WTC11 (cell line): ENCODE data around the gene SLC29A3. TPM values are rescaled to one million over a fixed set of nuclear protein-coding genes. Genes with fewer than 3 reads are reported as not detected.

Experiments
- ATAC-seq: fragments of 200-7000 bp; cut with Tn5 transposase; 2 replicates; pipeline ENCODE4 v1.10.0; 2021; ENCODE audit warnings: mild to moderate bottlenecking, moderate library complexity
- CTCF ChIA-PET: fragments of 300-600 bp; sonication (Branson Sonifier 250); formaldehyde crosslinking; loops from one replicate; lab custom pipeline; 2021; ENCODE audit warnings: antibody characterized with exemption; lab: Charles Lee
- POLR2A ChIA-PET: fragments of 350-600 bp; sonication (Branson Sonifier 250); formaldehyde crosslinking; loops from one replicate; lab custom pipeline; 2021; ENCODE audit warnings: antibody characterized with exemption; lab: Charles Lee
- DNase-seq: peaks from one replicate; pipeline ENCODE4 v3.0.0; 2021; ENCODE audit warnings: low spot score
- H3K27ac Mint-ChIP-seq: 2 replicates; pipeline ENCODE4 v1.8.0; 2021; ENCODE audit warnings: mixed read lengths
- H3K27me3 Mint-ChIP-seq: 2 replicates; pipeline ENCODE4 v1.8.0; 2021; ENCODE audit warnings: low read depth, mild to moderate bottlenecking, moderate library complexity, mixed read lengths
- H3K36me3 Mint-ChIP-seq: 2 replicates; pipeline ENCODE4 v1.8.0; 2021; ENCODE audit warnings: mixed read lengths
- H3K4me1 Mint-ChIP-seq: 2 replicates; pipeline ENCODE4 v1.8.0; 2022; ENCODE audit warnings: mixed read lengths
- H3K4me3 Mint-ChIP-seq: 2 replicates; pipeline ENCODE4 v1.8.0; 2021; ENCODE audit warnings: mild to moderate bottlenecking, moderate library complexity, mixed read lengths
- H3K9me3 Mint-ChIP-seq: 2 replicates; pipeline ENCODE4 v1.8.0; 2021; ENCODE audit warnings: mixed read lengths
- MXD4 ChIP-seq: fragments of 250-450 bp; sonication (Bioruptor Pico); IDR thresholded peaks from 2 replicates; pipeline ENCODE4 v1.8.0; 2021; ENCODE audit warnings: mild to moderate bottlenecking, moderate library complexity, borderline replicate concordance
- NR2C2 ChIP-seq: sonication (generic); formaldehyde crosslinking; IDR thresholded peaks from 2 replicates; pipeline ENCODE4 v1.8.0; 2022; ENCODE audit warnings: mild to moderate bottlenecking, missing genetic modification reagents
- TEAD4 ChIP-seq: sonication (generic); formaldehyde crosslinking; IDR thresholded peaks from 2 replicates; pipeline ENCODE4 v1.8.0; 2022; ENCODE audit warnings: mild to moderate bottlenecking, missing genetic modification reagents
- TP53 ChIP-seq: sonication (generic); formaldehyde crosslinking; IDR thresholded peaks from 2 replicates; pipeline ENCODE4 v1.8.1; 2023; ENCODE audit warnings: mild to moderate bottlenecking, missing genetic modification reagents
- ZNF121 ChIP-seq: sonication (generic); formaldehyde crosslinking; IDR thresholded peaks from 2 replicates; pipeline ENCODE4 v1.8.0; 2023; ENCODE audit warnings: missing genetic modification reagents
- ZNF396 ChIP-seq: fragments of 250-450 bp; sonication (Bioruptor Pico); IDR thresholded peaks from 2 replicates; pipeline ENCODE4 v1.8.0; 2021; ENCODE audit warnings: mild to moderate bottlenecking, moderate library complexity, borderline replicate concordance
- ZNF416 ChIP-seq: fragments of 250-450 bp; sonication (Bioruptor Pico); IDR thresholded peaks from 2 replicates; pipeline ENCODE4 v1.9.0; 2021; ENCODE audit warnings: mild to moderate bottlenecking, inconsistent platforms
- total RNA-seq: library from RNA; stranded (reverse); gene quantifications from 3 replicates; pipeline ENCODE4 v1.2.3, GENCODE V29; 2021
- TF ChIP-seq, protein P1 (sequence below): sonication (generic); formaldehyde crosslinking; IDR thresholded peaks from 2 replicates; pipeline ENCODE4 v1.8.1; 2022; ENCODE audit warnings: low read depth, missing genetic modification reagents, borderline replicate concordance
- TF ChIP-seq, protein P2 (sequence below): sonication (generic); formaldehyde crosslinking; IDR thresholded peaks from 2 replicates; pipeline ENCODE4 v1.8.0; 2022; ENCODE audit warnings: missing genetic modification reagents
- TF ChIP-seq, protein P3 (sequence below): fragments of 250-450 bp; sonication (Bioruptor Pico); IDR thresholded peaks from 2 replicates; pipeline ENCODE4 v2.1.2; 2022; ENCODE audit warnings: mild to moderate bottlenecking, moderate library complexity
- TF ChIP-seq, protein P4 (sequence below): sonication (generic); formaldehyde crosslinking; IDR thresholded peaks from 2 replicates; pipeline ENCODE4 v1.8.0; 2023; ENCODE audit warnings: missing genetic modification reagents, mild to moderate bottlenecking, borderline replicate concordance
- TF ChIP-seq, protein P5 (sequence below): sonication (generic); formaldehyde crosslinking; IDR thresholded peaks from 2 replicates; pipeline ENCODE4 v1.8.1; 2022; ENCODE audit warnings: low read depth, mild to moderate bottlenecking, moderate library complexity, missing genetic modification reagents, borderline replicate concordance
- TF ChIP-seq, protein P6 (sequence below): sonication (generic); formaldehyde crosslinking; IDR thresholded peaks from 2 replicates; pipeline ENCODE4 v1.8.0; 2022; ENCODE audit warnings: mild to moderate bottlenecking, missing genetic modification reagents
- TF ChIP-seq, protein P7 (sequence below): fragments of 250-450 bp; sonication (Bioruptor Pico); conservative IDR thresholded peaks from 2 replicates; pipeline ENCODE4 v1.9.0; 2021; ENCODE audit warnings: mild to moderate bottlenecking

Gene SLC29A3
- total RNA-seq, 1 experiment from 2014 or later: 9.2 TPM

DNA sequence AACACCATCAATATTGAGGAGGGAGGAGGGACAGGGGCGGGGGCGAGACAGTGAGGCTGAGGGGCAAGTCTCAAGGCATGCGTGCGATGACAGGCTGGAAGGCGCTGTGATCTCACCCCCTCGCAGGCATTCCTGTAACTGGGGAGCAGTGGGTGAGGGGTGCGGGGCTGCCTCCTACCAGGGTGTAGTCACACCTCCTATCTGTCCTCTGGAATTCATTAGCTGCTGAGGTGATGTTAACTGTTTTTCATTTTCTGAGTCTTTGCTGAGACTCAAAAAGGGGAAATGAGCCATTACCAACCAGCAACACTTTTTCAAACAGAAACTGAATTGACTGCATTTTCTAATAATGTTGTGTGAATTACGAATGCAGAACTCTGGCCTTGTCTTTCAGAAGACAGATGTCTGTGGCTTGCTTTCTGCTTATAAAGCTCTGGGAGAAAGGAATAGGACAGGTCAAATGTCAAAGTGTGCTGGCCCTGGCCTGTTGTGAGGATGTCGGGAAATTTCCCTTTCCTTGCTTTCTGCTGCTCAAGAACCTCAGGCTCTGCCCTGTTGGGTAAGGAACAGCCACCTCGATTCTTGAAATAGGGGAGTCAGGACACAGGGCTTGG is 53.9 kb downstream of the SLC29A3 start:
- H3K36me3 Mint-ChIP-seq: no peaks in the 10 kb centered on the region
- no peak for DNase-seq
- TF ChIP-seq TP53 (CRISPR knock-in tag): no peak
- TF ChIP-seq TEAD4 (CRISPR knock-in tag): no peak
- TF ChIP-seq, protein P1, sequence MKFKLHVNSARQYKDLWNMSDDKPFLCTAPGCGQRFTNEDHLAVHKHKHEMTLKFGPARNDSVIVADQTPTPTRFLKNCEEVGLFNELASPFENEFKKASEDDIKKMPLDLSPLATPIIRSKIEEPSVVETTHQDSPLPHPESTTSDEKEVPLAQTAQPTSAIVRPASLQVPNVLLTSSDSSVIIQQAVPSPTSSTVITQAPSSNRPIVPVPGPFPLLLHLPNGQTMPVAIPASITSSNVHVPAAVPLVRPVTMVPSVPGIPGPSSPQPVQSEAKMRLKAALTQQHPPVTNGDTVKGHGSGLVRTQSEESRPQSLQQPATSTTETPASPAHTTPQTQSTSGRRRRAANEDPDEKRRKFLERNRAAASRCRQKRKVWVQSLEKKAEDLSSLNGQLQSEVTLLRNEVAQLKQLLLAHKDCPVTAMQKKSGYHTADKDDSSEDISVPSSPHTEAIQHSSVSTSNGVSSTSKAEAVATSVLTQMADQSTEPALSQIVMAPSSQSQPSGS (CRISPR knock-in tag): no peak
- TF ChIP-seq, all 79 proteins: peak for 0
- CTCF ChIA-PET: interaction anchor here (1.1 to 1.7 kb wide), 3 partner anchors 11 to 324 kb away, joined by 3 to 6 read pairs (median 4); no protein-coding TSS in a partner anchor
- no peak for ATAC-seq
- H3K4me1 Mint-ChIP-seq: peaks cover 5% of the 10 kb centered on the region
- POLR2A ChIA-PET: no interaction called here
- no peak overlapping the region for H3K4me3 Mint-ChIP-seq
- no peaks in the 10 kb centered on the region for H3K9me3 Mint-ChIP-seq
- H3K27me3 Mint-ChIP-seq: peaks cover 6% of the 10 kb centered on the region; the same call in 1 of the 2 replicates
- H3K27ac Mint-ChIP-seq: no peak overlapping the region

DNA sequence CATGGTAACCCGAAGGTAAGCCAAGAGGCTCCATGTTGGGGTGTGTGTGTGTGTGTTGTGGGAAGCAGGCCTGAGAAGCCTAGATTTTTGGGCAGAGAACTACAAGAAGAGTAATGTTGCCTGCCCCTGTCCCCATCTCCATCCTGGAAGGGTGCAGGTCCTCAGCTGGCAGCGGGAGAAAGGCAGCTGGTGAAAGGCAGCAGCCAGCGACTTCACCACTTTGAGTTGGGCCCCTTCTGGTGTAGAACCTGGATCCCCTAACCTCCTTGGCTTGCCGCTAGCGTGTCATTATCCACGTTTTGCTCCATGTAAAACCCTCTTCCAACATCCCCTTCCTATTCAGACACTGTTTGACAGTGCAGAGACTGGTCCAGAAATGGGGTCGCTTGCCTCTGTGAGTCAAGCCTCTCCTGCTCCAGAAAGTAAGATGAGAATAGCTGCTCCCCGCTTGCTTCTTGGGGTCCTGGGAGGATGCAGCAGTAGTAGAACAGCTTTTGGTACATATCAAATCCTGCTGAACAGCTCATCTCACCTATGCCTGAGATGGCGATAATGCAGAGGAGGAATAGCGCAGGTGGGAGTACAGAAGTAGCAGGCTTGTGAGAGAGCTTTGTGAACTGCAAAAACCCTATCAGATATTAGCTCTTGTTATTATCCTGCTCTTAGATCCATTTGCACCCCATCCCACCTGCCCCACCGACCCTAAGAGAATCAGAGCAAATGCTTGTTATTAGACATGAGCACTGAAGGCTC is 55.6 kb downstream of the SLC29A3 start:
- H3K4me1 Mint-ChIP-seq: peaks cover 5% of the 10 kb centered on the region
- POLR2A ChIA-PET: no interaction called here
- TF ChIP-seq, protein P2, sequence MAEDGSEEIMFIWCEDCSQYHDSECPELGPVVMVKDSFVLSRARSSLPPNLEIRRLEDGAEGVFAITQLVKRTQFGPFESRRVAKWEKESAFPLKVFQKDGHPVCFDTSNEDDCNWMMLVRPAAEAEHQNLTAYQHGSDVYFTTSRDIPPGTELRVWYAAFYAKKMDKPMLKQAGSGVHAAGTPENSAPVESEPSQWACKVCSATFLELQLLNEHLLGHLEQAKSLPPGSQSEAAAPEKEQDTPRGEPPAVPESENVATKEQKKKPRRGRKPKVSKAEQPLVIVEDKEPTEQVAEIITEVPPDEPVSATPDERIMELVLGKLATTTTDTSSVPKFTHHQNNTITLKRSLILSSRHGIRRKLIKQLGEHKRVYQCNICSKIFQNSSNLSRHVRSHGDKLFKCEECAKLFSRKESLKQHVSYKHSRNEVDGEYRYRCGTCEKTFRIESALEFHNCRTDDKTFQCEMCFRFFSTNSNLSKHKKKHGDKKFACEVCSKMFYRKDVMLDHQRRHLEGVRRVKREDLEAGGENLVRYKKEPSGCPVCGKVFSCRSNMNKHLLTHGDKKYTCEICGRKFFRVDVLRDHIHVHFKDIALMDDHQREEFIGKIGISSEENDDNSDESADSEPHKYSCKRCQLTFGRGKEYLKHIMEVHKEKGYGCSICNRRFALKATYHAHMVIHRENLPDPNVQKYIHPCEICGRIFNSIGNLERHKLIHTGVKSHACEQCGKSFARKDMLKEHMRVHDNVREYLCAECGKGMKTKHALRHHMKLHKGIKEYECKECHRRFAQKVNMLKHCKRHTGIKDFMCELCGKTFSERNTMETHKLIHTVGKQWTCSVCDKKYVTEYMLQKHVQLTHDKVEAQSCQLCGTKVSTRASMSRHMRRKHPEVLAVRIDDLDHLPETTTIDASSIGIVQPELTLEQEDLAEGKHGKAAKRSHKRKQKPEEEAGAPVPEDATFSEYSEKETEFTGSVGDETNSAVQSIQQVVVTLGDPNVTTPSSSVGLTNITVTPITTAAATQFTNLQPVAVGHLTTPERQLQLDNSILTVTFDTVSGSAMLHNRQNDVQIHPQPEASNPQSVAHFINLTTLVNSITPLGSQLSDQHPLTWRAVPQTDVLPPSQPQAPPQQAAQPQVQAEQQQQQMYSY (CRISPR knock-in tag): no peak
- DNase-seq (no peak), ATAC-seq (no peak)
- CTCF ChIA-PET: interaction anchor here (1.0 to 1.5 kb wide), 5 partner anchors 22 to 471 kb away, joined by 3 to 14 read pairs (median 3); partner anchors contain the start of genes CDH23 and SLC29A3
- H3K27me3 Mint-ChIP-seq: peaks cover 6% of the 10 kb centered on the region; the same call in 1 of the 2 replicates
- H3K27ac Mint-ChIP-seq: no peak overlapping the region
- no peaks in the 10 kb centered on the region for H3K36me3 Mint-ChIP-seq
- no peak overlapping the region for H3K4me3 Mint-ChIP-seq
- H3K9me3 Mint-ChIP-seq: no peaks in the 10 kb centered on the region

DNA sequence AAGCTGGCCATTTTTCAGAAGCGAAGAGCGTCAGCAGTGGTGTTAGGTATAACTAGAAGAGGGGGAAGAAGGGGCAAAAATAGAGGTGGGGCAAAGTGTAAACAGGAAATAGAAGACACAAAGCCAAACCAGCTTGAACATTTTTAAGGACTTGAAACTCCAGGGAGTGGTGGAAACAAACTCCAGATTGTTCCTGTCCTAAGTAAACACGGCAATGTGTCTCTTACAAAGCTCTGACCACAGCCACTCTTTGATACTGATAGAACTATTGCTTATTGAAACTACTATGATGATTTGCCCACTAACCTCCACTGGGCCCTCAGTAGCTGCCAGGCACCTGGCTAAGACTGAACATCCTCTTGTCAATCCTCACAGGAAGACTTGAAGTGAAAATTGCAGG is 56.9 kb downstream of the SLC29A3 start:
- POLR2A ChIA-PET: no interaction called here
- no peak for ATAC-seq

More for the DNA sequence above, 56.9 kb downstream of the SLC29A3 start:
- H3K36me3 Mint-ChIP-seq: no peaks in the 10 kb centered on the region
- H3K9me3 Mint-ChIP-seq: no peaks in the 10 kb centered on the region
- DNase-seq: no peak
- peaks cover 6% of the 10 kb centered on the region; the same call in 1 of the 2 replicates for H3K27me3 Mint-ChIP-seq
- H3K4me3 Mint-ChIP-seq: no peak overlapping the region
- no peak overlapping the region for H3K27ac Mint-ChIP-seq
- CTCF ChIA-PET: interaction anchor here (0.9 to 8.0 kb wide), 5 partner anchors 8 to 337 kb away, joined by 3 to 107 read pairs (median 4); partner anchors contain the start of gene SLC29A3
- TF ChIP-seq ZNF396 (CRISPR knock-in tag): no peak
- no peak for TF ChIP-seq ZNF121 (CRISPR knock-in tag)
- no peak for TF ChIP-seq MXD4
- TF ChIP-seq, protein P3, sequence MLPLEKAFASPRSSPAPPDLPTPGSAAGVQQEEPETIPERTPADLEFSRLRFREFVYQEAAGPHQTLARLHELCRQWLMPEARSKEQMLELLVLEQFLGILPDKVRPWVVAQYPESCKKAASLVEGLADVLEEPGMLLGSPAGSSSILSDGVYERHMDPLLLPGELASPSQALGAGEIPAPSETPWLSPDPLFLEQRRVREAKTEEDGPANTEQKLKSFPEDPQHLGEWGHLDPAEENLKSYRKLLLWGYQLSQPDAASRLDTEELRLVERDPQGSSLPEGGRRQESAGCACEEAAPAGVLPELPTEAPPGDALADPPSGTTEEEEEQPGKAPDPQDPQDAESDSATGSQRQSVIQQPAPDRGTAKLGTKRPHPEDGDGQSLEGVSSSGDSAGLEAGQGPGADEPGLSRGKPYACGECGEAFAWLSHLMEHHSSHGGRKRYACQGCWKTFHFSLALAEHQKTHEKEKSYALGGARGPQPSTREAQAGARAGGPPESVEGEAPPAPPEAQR: no peak
- TF ChIP-seq, protein P4, sequence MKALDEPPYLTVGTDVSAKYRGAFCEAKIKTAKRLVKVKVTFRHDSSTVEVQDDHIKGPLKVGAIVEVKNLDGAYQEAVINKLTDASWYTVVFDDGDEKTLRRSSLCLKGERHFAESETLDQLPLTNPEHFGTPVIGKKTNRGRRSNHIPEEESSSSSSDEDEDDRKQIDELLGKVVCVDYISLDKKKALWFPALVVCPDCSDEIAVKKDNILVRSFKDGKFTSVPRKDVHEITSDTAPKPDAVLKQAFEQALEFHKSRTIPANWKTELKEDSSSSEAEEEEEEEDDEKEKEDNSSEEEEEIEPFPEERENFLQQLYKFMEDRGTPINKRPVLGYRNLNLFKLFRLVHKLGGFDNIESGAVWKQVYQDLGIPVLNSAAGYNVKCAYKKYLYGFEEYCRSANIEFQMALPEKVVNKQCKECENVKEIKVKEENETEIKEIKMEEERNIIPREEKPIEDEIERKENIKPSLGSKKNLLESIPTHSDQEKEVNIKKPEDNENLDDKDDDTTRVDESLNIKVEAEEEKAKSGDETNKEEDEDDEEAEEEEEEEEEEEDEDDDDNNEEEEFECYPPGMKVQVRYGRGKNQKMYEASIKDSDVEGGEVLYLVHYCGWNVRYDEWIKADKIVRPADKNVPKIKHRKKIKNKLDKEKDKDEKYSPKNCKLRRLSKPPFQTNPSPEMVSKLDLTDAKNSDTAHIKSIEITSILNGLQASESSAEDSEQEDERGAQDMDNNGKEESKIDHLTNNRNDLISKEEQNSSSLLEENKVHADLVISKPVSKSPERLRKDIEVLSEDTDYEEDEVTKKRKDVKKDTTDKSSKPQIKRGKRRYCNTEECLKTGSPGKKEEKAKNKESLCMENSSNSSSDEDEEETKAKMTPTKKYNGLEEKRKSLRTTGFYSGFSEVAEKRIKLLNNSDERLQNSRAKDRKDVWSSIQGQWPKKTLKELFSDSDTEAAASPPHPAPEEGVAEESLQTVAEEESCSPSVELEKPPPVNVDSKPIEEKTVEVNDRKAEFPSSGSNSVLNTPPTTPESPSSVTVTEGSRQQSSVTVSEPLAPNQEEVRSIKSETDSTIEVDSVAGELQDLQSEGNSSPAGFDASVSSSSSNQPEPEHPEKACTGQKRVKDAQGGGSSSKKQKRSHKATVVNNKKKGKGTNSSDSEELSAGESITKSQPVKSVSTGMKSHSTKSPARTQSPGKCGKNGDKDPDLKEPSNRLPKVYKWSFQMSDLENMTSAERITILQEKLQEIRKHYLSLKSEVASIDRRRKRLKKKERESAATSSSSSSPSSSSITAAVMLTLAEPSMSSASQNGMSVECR (CRISPR knock-in tag): no peak
- TF ChIP-seq NR2C2: no peak
- TF ChIP-seq, protein P5, sequence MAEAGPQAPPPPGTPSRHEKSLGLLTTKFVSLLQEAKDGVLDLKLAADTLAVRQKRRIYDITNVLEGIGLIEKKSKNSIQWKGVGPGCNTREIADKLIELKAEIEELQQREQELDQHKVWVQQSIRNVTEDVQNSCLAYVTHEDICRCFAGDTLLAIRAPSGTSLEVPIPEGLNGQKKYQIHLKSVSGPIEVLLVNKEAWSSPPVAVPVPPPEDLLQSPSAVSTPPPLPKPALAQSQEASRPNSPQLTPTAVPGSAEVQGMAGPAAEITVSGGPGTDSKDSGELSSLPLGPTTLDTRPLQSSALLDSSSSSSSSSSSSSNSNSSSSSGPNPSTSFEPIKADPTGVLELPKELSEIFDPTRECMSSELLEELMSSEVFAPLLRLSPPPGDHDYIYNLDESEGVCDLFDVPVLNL (CRISPR knock-in tag): no peak
- TF ChIP-seq, protein P6, sequence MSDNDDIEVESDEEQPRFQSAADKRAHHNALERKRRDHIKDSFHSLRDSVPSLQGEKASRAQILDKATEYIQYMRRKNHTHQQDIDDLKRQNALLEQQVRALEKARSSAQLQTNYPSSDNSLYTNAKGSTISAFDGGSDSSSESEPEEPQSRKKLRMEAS (CRISPR knock-in tag): no peak
- no peak for TF ChIP-seq ZNF416 (CRISPR knock-in tag)
- TF ChIP-seq, protein P7, sequence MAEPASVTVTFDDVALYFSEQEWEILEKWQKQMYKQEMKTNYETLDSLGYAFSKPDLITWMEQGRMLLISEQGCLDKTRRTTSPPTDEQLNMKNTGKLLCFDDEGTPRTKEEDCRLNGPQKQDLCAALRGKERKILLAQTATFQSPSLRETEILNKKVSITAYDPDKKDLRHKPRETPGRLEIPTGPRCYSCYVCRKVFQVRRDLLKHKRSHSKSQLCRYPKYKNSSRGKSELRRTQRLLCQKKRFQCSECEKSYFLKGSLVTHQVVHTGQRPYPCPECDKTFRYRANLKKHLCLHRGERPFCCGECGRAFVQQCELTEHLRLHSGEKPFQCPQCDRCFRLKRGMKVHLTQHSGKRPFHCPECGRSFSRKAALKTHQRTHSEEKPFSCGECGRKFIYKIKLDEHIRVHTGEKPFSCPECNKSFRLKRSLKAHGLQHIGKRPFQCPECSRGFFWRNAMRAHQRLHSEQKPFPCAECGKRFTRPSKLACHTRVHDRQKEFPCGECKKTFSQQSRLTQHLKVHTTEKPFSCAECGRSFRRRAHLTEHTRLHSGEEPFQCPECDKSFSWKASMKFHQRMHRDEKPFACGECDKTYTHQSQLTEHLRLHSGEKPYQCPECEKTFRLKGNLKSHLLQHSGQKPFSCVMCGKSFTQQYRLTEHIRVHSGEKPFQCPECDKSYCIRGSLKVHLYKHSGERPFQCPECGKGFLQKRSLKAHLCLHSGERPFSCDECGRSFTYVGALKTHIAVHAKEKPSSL: no peak
- TF ChIP-seq, all 79 proteins: peak for 0
- H3K4me1 Mint-ChIP-seq: peaks cover 5% of the 10 kb centered on the region
